Activated T-cell treated with anti-CD3 and anti-CD28 coated beads, Interleukin-2, amount 50 U/mL, for 24 hours (primary cell): ENCODE results near the gene CHADL.
"Not testable (repeated sequence)": the region's sequence is repeated elsewhere in the genome, so short reads cannot be mapped to it uniquely, and the experiment has no call there.

Experiments
- DNase-seq: peaks from one replicate; pipeline ENCODE4 v3.0.0-alpha.2; 2020
- H3K27ac Mint-ChIP-seq: 2 replicates; pipeline ENCODE4 v1.8.0; 2020; ENCODE audit warnings: mild to moderate bottlenecking, mixed read lengths
- H3K27me3 Mint-ChIP-seq: 2 replicates; pipeline ENCODE4 v1.8.0; 2020; ENCODE audit warnings: mixed read lengths
- H3K36me3 Mint-ChIP-seq: 2 replicates; pipeline ENCODE4 v1.8.0; 2020; ENCODE audit warnings: low read depth, mixed read lengths
- H3K4me1 Mint-ChIP-seq: 2 replicates; pipeline ENCODE4 v1.8.0; 2020; ENCODE audit warnings: low read depth, mixed read lengths
- H3K4me3 Mint-ChIP-seq: 2 replicates; pipeline ENCODE4 v1.8.0; 2020; ENCODE audit warnings: mild to moderate bottlenecking, moderate library complexity, mixed read lengths
- H3K9me3 Mint-ChIP-seq: 2 replicates; pipeline ENCODE4 v1.8.0; 2020; ENCODE audit warnings: mixed read lengths

Gene CHADL

DNA sequence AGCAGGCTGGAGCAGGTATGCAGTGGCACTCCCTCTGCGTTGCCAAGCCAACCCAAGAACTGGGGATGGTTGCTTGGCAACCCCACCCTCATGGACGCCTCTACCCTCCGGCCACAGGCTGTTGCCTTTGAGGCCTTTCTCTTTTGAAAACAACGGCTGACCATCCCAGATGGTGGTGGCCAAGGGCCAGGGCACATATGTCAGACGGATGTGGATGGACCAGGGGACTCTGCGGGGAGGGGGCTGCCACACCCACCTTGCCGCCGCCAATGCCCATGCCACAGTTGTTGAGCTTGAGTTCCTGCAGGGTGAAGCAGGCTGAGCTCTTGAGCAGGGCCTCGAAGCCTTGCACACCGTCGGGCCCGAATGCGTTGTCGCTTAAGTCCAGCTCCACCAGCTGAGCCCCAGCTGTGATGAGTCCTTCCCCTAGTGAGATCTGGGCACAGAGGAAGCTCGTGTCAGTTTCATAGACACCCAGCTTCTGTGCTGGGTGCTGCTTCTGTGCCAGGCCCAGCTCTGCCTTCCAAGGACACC, 23.7 kb upstream of the CHADL start:
- Mint-ChIP-seq H3K4me3 (no peak overlapping the region), H3K27me3 (no peaks in the 10 kb centered on the region), H3K4me1 (peaks cover 4% of the 10 kb centered on the region), H3K36me3 (peaks cover 98% of the 10 kb centered on the region), H3K27ac (no peak overlapping the region), H3K9me3 (no peaks in the 10 kb centered on the region)
- DNase-seq = no peak

- no peak for DNase-seq
- no peak overlapping the region for H3K4me3 Mint-ChIP-seq
- H3K4me1 Mint-ChIP-seq = peaks cover 4% of the 10 kb centered on the region
- H3K9me3 Mint-ChIP-seq = no peaks in the 10 kb centered on the region
- H3K36me3 Mint-ChIP-seq = peaks cover 98% of the 10 kb centered on the region
- peak overlapping the region; percentile 69 for H3K27ac Mint-ChIP-seq
- no peaks in the 10 kb centered on the region for H3K27me3 Mint-ChIP-seq
These were observed 23.0 kb upstream of the CHADL start for GRCh38 chr22:41263704-41264103.

- peaks cover 98% of the 10 kb centered on the region for H3K36me3 Mint-ChIP-seq
These were observed 21.6 kb upstream of the CHADL start for GRCh38 chr22:41262250-41262765.

DNA sequence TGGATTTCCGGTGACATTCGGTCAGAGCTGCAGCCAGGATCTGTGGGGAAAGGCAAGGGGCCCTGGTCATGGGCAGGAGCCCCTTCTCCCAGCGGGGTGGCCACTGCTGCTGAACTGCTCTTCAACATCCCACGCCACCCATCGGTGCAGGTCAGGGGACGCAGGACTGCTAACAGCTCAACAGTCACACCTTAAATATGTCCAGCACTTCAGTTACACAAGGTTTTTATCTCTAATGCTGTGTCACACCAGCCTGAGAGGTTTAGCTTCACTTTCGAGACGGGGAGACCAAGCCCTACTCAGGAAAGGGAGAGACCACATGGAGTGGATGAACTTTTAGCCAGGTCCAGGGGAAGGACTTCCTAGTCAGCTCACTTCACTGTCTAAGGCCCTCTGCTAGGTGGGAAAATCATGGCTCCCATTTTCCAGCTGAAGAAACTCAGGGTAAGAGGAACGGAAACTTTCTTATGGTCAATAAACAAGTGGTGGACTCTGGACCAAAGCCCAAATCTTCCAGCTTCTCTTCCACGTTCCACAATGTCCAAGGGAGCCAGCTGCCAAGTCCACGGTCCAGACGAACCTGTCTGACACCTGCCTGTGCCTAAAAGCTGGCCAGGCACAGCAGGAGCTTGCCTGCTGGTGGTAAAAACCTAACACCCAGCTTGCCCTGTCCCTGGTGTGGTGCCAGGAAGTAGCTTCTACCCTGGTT, 21.0 kb upstream of the CHADL start:
- DNase-seq = no peak
- Mint-ChIP-seq H3K27me3 (no peaks in the 10 kb centered on the region), H3K4me1 (peaks cover 4% of the 10 kb centered on the region), H3K4me3 (no peak overlapping the region), H3K9me3 (no peaks in the 10 kb centered on the region), H3K27ac (peak overlapping the region; percentile 44), H3K36me3 (peaks cover 99% of the 10 kb centered on the region)

More at GRCh38 chr22:41262250-41262765, 21.6 kb upstream of the CHADL start:
- Mint-ChIP-seq H3K27me3 (no peaks in the 10 kb centered on the region), H3K27ac (peak overlapping the region; percentile 18), H3K4me1 (peaks cover 4% of the 10 kb centered on the region), H3K4me3 (no peak overlapping the region), H3K9me3 (no peaks in the 10 kb centered on the region)
- DNase-seq = no peak

GRCh38 chr22:41260871-41261270, 20.1 kb upstream of the CHADL start:
- H3K4me1 Mint-ChIP-seq = peaks cover 4% of the 10 kb centered on the region
- no peaks in the 10 kb centered on the region for H3K27me3 Mint-ChIP-seq
- H3K4me3 Mint-ChIP-seq = no peak overlapping the region
- peaks cover 99% of the 10 kb centered on the region for H3K36me3 Mint-ChIP-seq
- no peaks in the 10 kb centered on the region for H3K9me3 Mint-ChIP-seq
- no peak for DNase-seq
- no peak overlapping the region for H3K27ac Mint-ChIP-seq

DNA sequence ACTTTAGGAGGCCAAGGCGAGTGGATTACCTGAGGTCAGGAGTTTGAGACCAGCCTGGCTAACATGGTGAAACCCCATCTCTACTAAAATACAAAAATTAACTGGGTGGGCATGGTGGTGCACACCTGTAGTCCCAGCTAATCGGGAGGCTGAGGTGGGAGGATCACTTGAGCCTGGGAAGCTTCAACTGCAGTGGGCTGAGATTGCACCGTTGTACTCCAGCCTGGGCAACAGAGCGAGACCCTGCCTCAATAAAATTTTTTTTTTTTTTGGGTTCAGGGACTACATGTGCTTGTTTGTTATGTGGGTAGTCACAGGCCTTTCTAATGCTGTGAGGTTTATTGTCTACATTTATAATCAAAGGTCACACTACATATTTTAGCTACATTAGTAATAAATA, 19.0 kb upstream of the CHADL start:
- peaks cover 100% of the 10 kb centered on the region for H3K36me3 Mint-ChIP-seq
- H3K27ac Mint-ChIP-seq, H3K4me3 Mint-ChIP-seq, H3K4me1 Mint-ChIP-seq, H3K9me3 Mint-ChIP-seq, H3K27me3 Mint-ChIP-seq, DNase-seq: not testable (repeated sequence)

DNA sequence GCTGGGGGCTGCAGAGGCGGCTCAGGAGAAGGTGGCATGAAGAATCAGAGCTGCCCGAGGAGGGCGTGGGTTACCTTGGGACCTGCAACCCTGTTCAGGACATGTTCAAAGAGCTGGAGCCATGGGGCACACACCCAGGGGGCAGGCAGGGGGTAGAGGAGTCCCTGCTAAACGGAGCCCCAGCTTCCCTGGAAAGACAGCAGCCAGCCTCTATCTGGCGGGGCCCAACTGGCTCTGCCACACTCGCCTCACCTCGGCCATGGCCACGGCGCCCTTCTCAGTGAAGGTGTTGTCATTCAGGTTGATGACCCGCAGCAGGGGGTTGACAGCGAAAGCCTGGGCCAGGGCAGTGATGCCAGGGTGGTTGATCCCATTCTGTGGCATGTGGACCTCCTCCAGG, 17.0 kb upstream of the CHADL start:
- Mint-ChIP-seq H3K9me3 (no peaks in the 10 kb centered on the region), H3K36me3 (peaks cover 100% of the 10 kb centered on the region), H3K4me3 (no peak overlapping the region), H3K4me1 (no peaks in the 10 kb centered on the region), H3K27ac (peak overlapping the region; percentile 38), H3K27me3 (no peaks in the 10 kb centered on the region)
- no peak for DNase-seq

DNA sequence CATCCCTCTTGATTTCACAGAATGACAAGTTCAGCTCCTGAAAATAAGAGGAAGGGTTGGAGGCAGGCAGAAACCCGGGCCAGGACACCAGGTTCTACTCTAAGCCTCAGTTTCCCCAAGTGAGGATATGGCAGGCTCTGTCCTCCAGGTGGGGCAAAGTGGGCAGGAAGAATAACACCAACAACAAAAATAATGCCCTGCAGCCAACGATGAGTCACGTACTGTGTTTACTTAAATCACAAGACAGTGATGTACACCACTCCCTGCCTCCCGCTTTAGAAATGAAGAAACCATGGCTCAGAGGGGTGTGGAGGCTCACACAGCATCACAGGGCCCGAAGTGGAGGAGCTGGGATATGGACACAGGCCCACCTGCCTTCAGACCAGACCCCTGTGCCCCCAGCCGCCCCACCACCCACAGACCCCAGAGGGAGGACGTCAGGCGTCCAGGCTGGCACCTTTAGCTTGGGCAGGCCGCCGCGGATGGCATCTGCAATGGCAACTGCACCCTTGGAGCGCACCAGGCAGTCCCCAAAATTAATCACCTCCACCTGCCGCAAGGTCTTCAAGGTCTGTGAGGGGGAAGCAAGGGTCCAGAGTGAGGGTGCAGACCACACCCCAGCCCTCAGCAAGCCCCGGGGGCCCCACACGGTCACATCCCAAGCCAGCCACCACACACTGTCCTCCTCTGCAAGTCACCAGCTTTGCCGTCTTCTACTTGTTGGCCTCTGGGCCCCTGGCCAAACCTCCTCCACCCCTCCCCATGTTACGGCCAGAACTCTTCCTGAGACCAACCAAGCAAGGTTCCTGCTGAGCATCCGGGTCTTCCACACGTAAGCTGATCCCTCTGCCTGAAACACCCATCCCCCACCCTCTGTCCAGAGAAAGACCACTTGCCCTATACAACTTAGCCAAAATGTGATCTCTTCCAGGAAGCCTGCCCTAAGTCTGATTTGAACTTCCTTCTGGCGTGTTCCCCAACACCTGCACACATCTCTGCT, 15.8 kb upstream of the CHADL start:
- Mint-ChIP-seq H3K27me3 (no peaks in the 10 kb centered on the region), H3K4me3 (no peak overlapping the region), H3K9me3 (no peaks in the 10 kb centered on the region), H3K27ac (peak overlapping the region; percentile 52), H3K4me1 (no peaks in the 10 kb centered on the region), H3K36me3 (peaks cover 99% of the 10 kb centered on the region)
- no peak for DNase-seq

GRCh38 chr22:41254230-41254629, 13.5 kb upstream of the CHADL start:
- H3K9me3 Mint-ChIP-seq = no peaks in the 10 kb centered on the region
- no peak overlapping the region for H3K4me3 Mint-ChIP-seq
- H3K4me1 Mint-ChIP-seq = no peaks in the 10 kb centered on the region
- H3K27ac Mint-ChIP-seq = peak overlapping the region; percentile 55
- DNase-seq = no peak
- H3K27me3 Mint-ChIP-seq = no peaks in the 10 kb centered on the region
- H3K36me3 Mint-ChIP-seq = peaks cover 98% of the 10 kb centered on the region

DNA sequence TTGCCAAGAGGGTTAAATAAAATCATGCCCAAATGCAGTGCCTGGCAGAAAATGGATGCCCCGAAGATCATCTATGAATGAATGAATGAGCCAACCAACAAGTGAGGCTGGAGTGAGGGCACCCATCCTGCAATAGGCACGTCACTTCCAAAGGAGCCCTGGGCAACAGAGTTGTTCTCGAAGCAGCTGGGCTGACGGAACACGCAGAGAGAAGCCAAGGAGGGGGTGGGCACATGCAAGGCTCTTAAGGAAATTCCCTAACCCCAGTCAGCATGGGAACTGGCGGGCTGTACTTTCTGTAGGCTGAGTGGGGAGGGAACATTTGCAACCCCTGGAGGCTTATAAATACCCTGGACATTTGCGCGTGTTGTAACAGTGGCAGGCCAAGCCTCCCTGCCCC, 11.6 kb upstream of the CHADL start:
- Mint-ChIP-seq H3K4me1 (no peaks in the 10 kb centered on the region), H3K4me3 (no peak overlapping the region), H3K36me3 (peaks cover 96% of the 10 kb centered on the region), H3K9me3 (no peaks in the 10 kb centered on the region), H3K27me3 (no peaks in the 10 kb centered on the region), H3K27ac (no peak overlapping the region)
- no peak for DNase-seq

DNA sequence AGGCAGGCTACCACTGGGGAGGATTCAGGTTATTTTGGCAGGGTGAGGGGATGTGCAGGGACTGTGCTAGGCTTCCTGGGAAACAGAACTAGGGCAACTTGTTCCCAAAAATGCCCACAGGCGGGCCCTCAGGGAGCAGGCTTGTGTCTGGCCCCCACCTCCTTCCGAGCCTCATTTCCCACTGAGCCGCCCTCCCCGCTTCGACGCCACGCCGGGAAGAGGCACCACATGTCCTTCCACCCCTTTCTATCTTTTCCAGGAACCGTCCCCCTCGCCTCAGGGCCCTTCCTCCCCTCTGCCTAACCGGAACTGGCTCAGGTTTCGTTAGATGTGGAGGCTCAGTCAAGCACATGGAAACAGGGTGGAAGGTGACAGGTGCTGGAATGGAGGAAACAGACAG, 9.4 kb upstream of the CHADL start:
- H3K4me3 Mint-ChIP-seq = no peak overlapping the region
- H3K9me3 Mint-ChIP-seq = no peaks in the 10 kb centered on the region
- H3K36me3 Mint-ChIP-seq = peaks cover 96% of the 10 kb centered on the region
- H3K27me3 Mint-ChIP-seq = no peaks in the 10 kb centered on the region
- DNase-seq = no peak
- no peaks in the 10 kb centered on the region for H3K4me1 Mint-ChIP-seq
- peak overlapping the region; percentile 29 for H3K27ac Mint-ChIP-seq

GRCh38 chr22:41249442-41249841, 8.7 kb upstream of the CHADL start:
- Mint-ChIP-seq H3K9me3 (no peaks in the 10 kb centered on the region), H3K27me3 (no peaks in the 10 kb centered on the region), H3K4me1 (no peaks in the 10 kb centered on the region), H3K27ac (peak overlapping the region; percentile 29), H3K36me3 (peaks cover 95% of the 10 kb centered on the region), H3K4me3 (no peak overlapping the region)
- no peak for DNase-seq

- Mint-ChIP-seq H3K9me3 (no peaks in the 10 kb centered on the region), H3K36me3 (peaks cover 88% of the 10 kb centered on the region), H3K27me3 (no peaks in the 10 kb centered on the region), H3K27ac (no peak overlapping the region), H3K4me3 (no peak overlapping the region), H3K4me1 (no peaks in the 10 kb centered on the region)
- DNase-seq = no peak
These were observed 8.0 kb upstream of the CHADL start for GRCh38 chr22:41248758-41249157.

- Mint-ChIP-seq H3K4me1 (no peaks in the 10 kb centered on the region), H3K9me3 (no peaks in the 10 kb centered on the region), H3K36me3 (peaks cover 86% of the 10 kb centered on the region), H3K27ac (no peak overlapping the region), H3K4me3 (no peak overlapping the region), H3K27me3 (no peaks in the 10 kb centered on the region)
- no peak for DNase-seq
These were observed 7.6 kb upstream of the CHADL start for GRCh38 chr22:41248314-41248713.
